Measurements from ENCODE around the gene CSTB. TPM values are rescaled to one million over a fixed set of nuclear protein-coding genes. Genes with fewer than 3 reads are reported as not detected.

The CSTB gene
- total RNA-seq, 1 experiment from 2014 or later, result 40.7 TPM

DNA sequence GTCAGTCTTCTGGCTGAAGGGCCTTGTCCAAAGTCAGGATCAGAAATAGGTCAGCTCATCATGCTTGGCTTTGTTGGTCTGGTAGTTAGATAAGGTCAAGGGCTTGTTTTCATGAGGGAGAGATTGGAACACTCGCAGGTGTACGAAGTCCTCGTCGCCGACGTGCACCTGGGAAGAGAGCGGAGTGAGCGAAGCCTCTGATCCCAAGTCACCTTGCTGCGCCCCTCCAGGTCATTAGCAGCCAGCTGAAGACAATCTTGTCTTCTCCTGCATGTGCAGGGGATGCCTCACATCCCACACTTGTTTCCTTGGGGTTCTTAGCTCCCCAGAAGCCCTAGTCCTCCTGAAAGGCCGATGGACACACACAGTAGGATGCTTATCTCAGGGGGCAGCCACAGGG lies 1.9 kb downstream of the CSTB start:
- H3K36me3 Mint-ChIP-seq (ENCODE audit: insufficient read depth in 1 of 3, low read depth in 3 of 3), result peaks cover 10 to 20% (median 18%) of the 10 kb centered on the region in 3 experiments; a peak in 6 of 7 replicates
- no peak overlapping the region for H2BK20ac ChIP-seq (ENCODE audit: low read depth, low read length, poor library complexity, severe bottlenecking)
- H2BK120ac ChIP-seq (ENCODE audit: low read depth, low read length, poor library complexity, severe bottlenecking), result no peak overlapping the region
- H4K91ac ChIP-seq (ENCODE audit: insufficient read length, low read depth, low read length), result no peak overlapping the region
- no CpG with 5 or more reads among the region's 10 CpGs for WGBS (ENCODE audit: extremely low coverage, insufficient read length, low lambda C conversion rate)
- H3K79me2 ChIP-seq (ENCODE audit: insufficient read depth, low read length), result no peaks in the 10 kb centered on the region; the same call in 1 of the 2 replicates
- no peak overlapping the region for H4K8ac ChIP-seq (replicated peaks; ENCODE audit: insufficient read length, low read depth, low read length)
- no peaks in the 10 kb centered on the region for H4K20me1 ChIP-seq (ENCODE audit: control insufficient read depth, insufficient read depth, insufficient read length)
- H3K23me2 ChIP-seq (ENCODE audit: insufficient read length, low read depth, low read length, poor library complexity, severe bottlenecking), result no peaks in the 10 kb centered on the region
- H3K4me1 Mint-ChIP-seq, result peaks cover 44 to 45% of the 10 kb centered on the region in 2 experiments
- no peak overlapping the region for H2AK5ac ChIP-seq (ENCODE audit: insufficient read length, low read length)
- no peak overlapping the region for H2AFZ ChIP-seq (ENCODE audit: low read length)
- H3K9me3 ChIP-seq (ENCODE audit: control insufficient read depth, low read depth, low read length), result no peaks in the 10 kb centered on the region
- no peak overlapping the region for H3T11ph ChIP-seq (ENCODE audit: low read length)
- no peak overlapping the region for H3K27ac Mint-ChIP-seq
- no peak overlapping the region for H3K14ac ChIP-seq (ENCODE audit: insufficient read depth, low read length)
- no peak overlapping the region for H3K4me2 ChIP-seq (ENCODE audit: insufficient read depth, insufficient read length, low read length)
- no peak for DNase-seq
- no peak overlapping the region for H3K18ac ChIP-seq (ENCODE audit: insufficient read length, low read depth, low read length)
- H3K27ac ChIP-seq (ENCODE audit: insufficient read length, low read depth, low read length), result no peak overlapping the region
- H2BK5ac ChIP-seq (ENCODE audit: insufficient read length, low read length), result no peak overlapping the region
- H3K23ac ChIP-seq (ENCODE audit: insufficient read length, low read depth, low read length), result no peak overlapping the region
- peak overlapping the region; percentile 11 to 91; a peak in 2 of 5 replicates for H3K4me3 Mint-ChIP-seq
- no peak overlapping the region for H3K4ac ChIP-seq (ENCODE audit: low read depth, low read length)
- peaks cover 1% of the 10 kb centered on the region; the same call in 1 of the 2 replicates for H3K27me3 Mint-ChIP-seq (ENCODE audit: low read depth)
- H3K79me1 ChIP-seq (ENCODE audit: insufficient read depth, low read depth, low read length, poor library complexity, severe bottlenecking), result no peaks in the 10 kb centered on the region
- H3K56ac ChIP-seq (ENCODE audit: insufficient read length, low read depth, low read length), result no peak overlapping the region
- no peak overlapping the region for H3K9ac ChIP-seq (ENCODE audit: extremely low read depth, insufficient read length, low read length)
- H2BK15ac ChIP-seq (ENCODE audit: low read depth, low read length), result 0 out of 2 replicates have a peak overlapping the region, but pooled peaks have one; percentile 72
- TF ChIP-seq, protein P1, sequence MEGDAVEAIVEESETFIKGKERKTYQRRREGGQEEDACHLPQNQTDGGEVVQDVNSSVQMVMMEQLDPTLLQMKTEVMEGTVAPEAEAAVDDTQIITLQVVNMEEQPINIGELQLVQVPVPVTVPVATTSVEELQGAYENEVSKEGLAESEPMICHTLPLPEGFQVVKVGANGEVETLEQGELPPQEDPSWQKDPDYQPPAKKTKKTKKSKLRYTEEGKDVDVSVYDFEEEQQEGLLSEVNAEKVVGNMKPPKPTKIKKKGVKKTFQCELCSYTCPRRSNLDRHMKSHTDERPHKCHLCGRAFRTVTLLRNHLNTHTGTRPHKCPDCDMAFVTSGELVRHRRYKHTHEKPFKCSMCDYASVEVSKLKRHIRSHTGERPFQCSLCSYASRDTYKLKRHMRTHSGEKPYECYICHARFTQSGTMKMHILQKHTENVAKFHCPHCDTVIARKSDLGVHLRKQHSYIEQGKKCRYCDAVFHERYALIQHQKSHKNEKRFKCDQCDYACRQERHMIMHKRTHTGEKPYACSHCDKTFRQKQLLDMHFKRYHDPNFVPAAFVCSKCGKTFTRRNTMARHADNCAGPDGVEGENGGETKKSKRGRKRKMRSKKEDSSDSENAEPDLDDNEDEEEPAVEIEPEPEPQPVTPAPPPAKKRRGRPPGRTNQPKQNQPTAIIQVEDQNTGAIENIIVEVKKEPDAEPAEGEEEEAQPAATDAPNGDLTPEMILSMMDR (conservative IDR thresholded peaks at IDR 0.05), result no peak
- no peak overlapping the region for H2BK12ac ChIP-seq (ENCODE audit: insufficient read length, low read depth, low read length)
- H3K9me3 Mint-ChIP-seq, result no peaks in the 10 kb centered on the region; a peak in 1 of 5 replicates
- H3K4me1 ChIP-seq (ENCODE audit: insufficient read depth, low read length), result peaks cover 6% of the 10 kb centered on the region; the same call in 1 of the 2 replicates
- H4K5ac ChIP-seq (ENCODE audit: insufficient read length, low read depth, low read length), result no peak overlapping the region
- H3K27me3 ChIP-seq (ENCODE audit: insufficient read depth, low read length), result no peaks in the 10 kb centered on the region
